H4 (cell line): ENCODE measurements around the gene SETBP1. TPM values are rescaled to one million over a fixed set of nuclear protein-coding genes. Genes with fewer than 3 reads are reported as not detected.
A peak's percentile ranks its signal among the peaks of the same experiment; 100 is the strongest.

Source experiments
- DNase-seq: peaks from one replicate; pipeline ENCODE4 v3.0.0-alpha.2; 2015; ENCODE audit warnings: low spot score
- total RNA-seq: library from RNA; depleted of rRNA; stranded (reverse); fragments of >200 nt; shearing (Covaris generic); gene quantifications from 2 replicates; pipeline ENCODE4 v1.2.3, GENCODE V29; 2014

Gene SETBP1
- total RNA-seq, 1 experiment from 2014 or later = 3.6 TPM

GRCh38 chr18:45024357-45025088 is 343.8 kb downstream of the SETBP1 start:
- no peak for DNase-seq

GRCh38 chr18:45025089-45025450 is 344.4 kb downstream of the SETBP1 start:
- DNase-seq = no peak

- no peak for DNase-seq
Observed at GRCh38 chr18:45026162-45026561, 345.5 kb downstream of the SETBP1 start.

GRCh38 chr18:45034179-45034578 is 353.5 kb downstream of the SETBP1 start:
- DNase-seq = no peak

- no peak for DNase-seq
Observed at GRCh38 chr18:45037618-45038017, 356.9 kb downstream of the SETBP1 start.

GRCh38 chr18:45039376-45039775 is 358.7 kb downstream of the SETBP1 start:
- DNase-seq = no peak

GRCh38 chr18:45040879-45041278 is 360.2 kb downstream of the SETBP1 start:
- no peak for DNase-seq

GRCh38 chr18:45044787-45045186 is 364.1 kb downstream of the SETBP1 start:
- DNase-seq = no peak

GRCh38 chr18:45046228-45046627 is 365.5 kb downstream of the SETBP1 start:
- no peak for DNase-seq

- no peak for DNase-seq
Observed at GRCh38 chr18:45046961-45047360, 366.3 kb downstream of the SETBP1 start.

- no peak for DNase-seq
Observed at GRCh38 chr18:45049578-45050319, 369.1 kb downstream of the SETBP1 start.

- DNase-seq = peak; percentile 94
Observed at GRCh38 chr18:45050712-45051601, 370.3 kb downstream of the SETBP1 start.

- no peak for DNase-seq
Observed at GRCh38 chr18:45054636-45055035, 373.9 kb downstream of the SETBP1 start.

- DNase-seq = no peak
Observed at GRCh38 chr18:45055811-45056210, 375.1 kb downstream of the SETBP1 start.

GRCh38 chr18:45056926-45057325 is 376.2 kb downstream of the SETBP1 start:
- DNase-seq = no peak

- DNase-seq = no peak
Observed at GRCh38 chr18:45057955-45058600, 377.4 kb downstream of the SETBP1 start.

GRCh38 chr18:45059695-45060094 is 379.0 kb downstream of the SETBP1 start:
- peak; percentile 62 for DNase-seq

- DNase-seq = no peak
Observed at GRCh38 chr18:45060102-45060501, 379.4 kb downstream of the SETBP1 start.

GRCh38 chr18:45061359-45061758 is 380.7 kb downstream of the SETBP1 start:
- DNase-seq = no peak

GRCh38 chr18:45063246-45064038 is 382.8 kb downstream of the SETBP1 start:
- no peak for DNase-seq

- no peak for DNase-seq
Observed at GRCh38 chr18:45066210-45066609, 385.5 kb downstream of the SETBP1 start.
